ENCODE data around the gene EIF2B2.

The EIF2B2 gene

DNA sequence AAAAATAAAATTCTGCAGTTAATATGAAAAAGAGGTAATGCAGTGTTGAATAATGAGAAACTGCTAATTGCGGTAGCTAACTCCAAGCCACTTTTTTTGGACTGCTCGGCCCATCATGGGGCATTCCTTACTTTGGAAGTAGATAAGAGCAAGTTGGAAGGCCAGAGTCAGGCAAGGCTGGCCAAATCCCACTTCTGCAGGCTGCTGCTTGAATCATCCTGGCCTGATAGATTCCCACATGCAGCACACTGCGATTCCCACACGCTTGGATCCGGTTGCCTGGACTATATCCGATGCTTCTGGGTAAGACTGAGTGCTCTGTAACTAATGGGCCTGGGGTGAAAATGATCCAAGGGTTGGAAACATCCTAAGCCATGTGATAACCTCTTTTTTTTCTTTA, 10.6 kb downstream of the EIF2B2 start:
- no peak for TF ChIP-seq JUND (IDR thresholded peaks at IDR 0.05; ENCODE audit: low read depth)
- in situ Hi-C loops (cut with HindIII; ENCODE audit: low pct_unique_long_range_greater_than_20kb, low sequenced_read_pairs): no loop called here
- DNase-seq (ENCODE audit: low read depth in 1 of 2, low spot score in 1 of 2): no peak

- in situ Hi-C loops (cut with HindIII; ENCODE audit: low pct_unique_long_range_greater_than_20kb, low sequenced_read_pairs): no loop called here
- no peak for DNase-seq (ENCODE audit: low read depth in 1 of 2, low spot score in 1 of 2)
- TF ChIP-seq JUND (IDR thresholded peaks at IDR 0.05; ENCODE audit: low read depth): no peak
These were observed 12.8 kb downstream of the EIF2B2 start for GRCh38 chr14:75015496-75015895.

GRCh38 chr14:75016815-75017214, 14.1 kb downstream of the EIF2B2 start:
- no peak for DNase-seq (ENCODE audit: low read depth in 1 of 2, low spot score in 1 of 2)
- in situ Hi-C loops (cut with HindIII; ENCODE audit: low pct_unique_long_range_greater_than_20kb, low sequenced_read_pairs): no loop called here
- no peak for TF ChIP-seq JUND (IDR thresholded peaks at IDR 0.05; ENCODE audit: low read depth)

GRCh38 chr14:75018694-75019093, 16.0 kb downstream of the EIF2B2 start:
- in situ Hi-C loops (cut with HindIII; ENCODE audit: low pct_unique_long_range_greater_than_20kb, low sequenced_read_pairs): no loop called here
- TF ChIP-seq JUND (IDR thresholded peaks at IDR 0.05; ENCODE audit: low read depth): no peak

DNA sequence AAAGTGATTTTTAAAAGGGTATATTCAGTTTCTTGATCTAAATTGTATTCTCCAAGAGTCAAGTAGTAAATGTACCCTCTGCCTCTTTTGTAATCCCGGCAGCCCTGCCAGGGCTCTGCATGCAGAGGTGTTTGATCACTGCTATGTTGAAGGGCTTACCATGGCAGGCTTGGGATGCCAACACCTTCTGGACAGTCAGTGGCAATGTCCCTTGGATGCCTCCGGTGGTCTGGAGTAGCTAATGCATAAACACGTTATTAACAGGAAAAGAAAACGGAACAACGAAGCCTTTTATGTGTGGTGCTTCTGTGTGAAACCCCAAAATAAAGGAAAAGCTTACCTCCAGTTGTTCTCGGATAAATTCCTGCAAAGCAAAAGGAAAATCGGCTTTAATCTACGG, 19.9 kb downstream of the EIF2B2 start:
- peak in 1 of 2 experiments; percentile 47 for DNase-seq (ENCODE audit: low read depth in 1 of 2, low spot score in 1 of 2)
- no peak for TF ChIP-seq JUND (IDR thresholded peaks at IDR 0.05; ENCODE audit: low read depth)
- in situ Hi-C loops (cut with HindIII; ENCODE audit: low pct_unique_long_range_greater_than_20kb, low sequenced_read_pairs): no loop called here

More at GRCh38 chr14:75018694-75019093, 16.0 kb downstream of the EIF2B2 start:
- no peak for DNase-seq (ENCODE audit: low read depth in 1 of 2, low spot score in 1 of 2)

- no peak for TF ChIP-seq JUND (IDR thresholded peaks at IDR 0.05; ENCODE audit: low read depth)
- no peak for DNase-seq (ENCODE audit: low read depth in 1 of 2, low spot score in 1 of 2)
- in situ Hi-C loops (cut with HindIII; ENCODE audit: low pct_unique_long_range_greater_than_20kb, low sequenced_read_pairs): no loop called here
These were observed 20.4 kb downstream of the EIF2B2 start for GRCh38 chr14:75023108-75023507.

- DNase-seq (ENCODE audit: low read depth in 1 of 2, low spot score in 1 of 2): no peak
- TF ChIP-seq JUND (IDR thresholded peaks at IDR 0.05; ENCODE audit: low read depth): no peak
- in situ Hi-C loops (cut with HindIII; ENCODE audit: low pct_unique_long_range_greater_than_20kb, low sequenced_read_pairs): no loop called here
These were observed 22.4 kb downstream of the EIF2B2 start for GRCh38 chr14:75025082-75025481.

DNA sequence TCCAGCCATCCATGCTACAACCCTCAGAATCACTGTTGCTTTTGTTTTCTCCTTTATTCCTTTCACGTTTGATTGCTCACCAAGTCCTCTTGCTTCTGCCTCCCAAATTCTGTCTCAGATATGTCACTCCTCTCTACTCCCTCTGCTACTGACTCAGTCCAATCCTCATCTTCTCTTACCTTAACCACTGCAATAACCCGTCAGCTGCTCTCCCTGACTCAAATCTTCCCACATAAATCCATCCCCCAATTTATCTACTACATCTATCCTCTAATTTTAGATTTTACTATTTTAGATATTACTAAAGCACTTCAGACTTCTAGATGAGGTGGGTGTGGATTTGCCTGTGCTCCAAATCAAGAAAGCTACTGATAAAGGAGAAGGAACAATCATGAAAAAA, 23.2 kb downstream of the EIF2B2 start:
- in situ Hi-C loops (cut with HindIII; ENCODE audit: low pct_unique_long_range_greater_than_20kb, low sequenced_read_pairs): no loop called here
- TF ChIP-seq JUND (IDR thresholded peaks at IDR 0.05; ENCODE audit: low read depth): no peak
- no peak for DNase-seq (ENCODE audit: low read depth in 1 of 2, low spot score in 1 of 2)

- DNase-seq (ENCODE audit: low read depth in 1 of 2, low spot score in 1 of 2): no peak
- in situ Hi-C loops (cut with HindIII; ENCODE audit: low pct_unique_long_range_greater_than_20kb, low sequenced_read_pairs): no loop called here
- TF ChIP-seq JUND (IDR thresholded peaks at IDR 0.05; ENCODE audit: low read depth): no peak
These were observed 27.4 kb downstream of the EIF2B2 start for GRCh38 chr14:75030147-75030546.

DNA sequence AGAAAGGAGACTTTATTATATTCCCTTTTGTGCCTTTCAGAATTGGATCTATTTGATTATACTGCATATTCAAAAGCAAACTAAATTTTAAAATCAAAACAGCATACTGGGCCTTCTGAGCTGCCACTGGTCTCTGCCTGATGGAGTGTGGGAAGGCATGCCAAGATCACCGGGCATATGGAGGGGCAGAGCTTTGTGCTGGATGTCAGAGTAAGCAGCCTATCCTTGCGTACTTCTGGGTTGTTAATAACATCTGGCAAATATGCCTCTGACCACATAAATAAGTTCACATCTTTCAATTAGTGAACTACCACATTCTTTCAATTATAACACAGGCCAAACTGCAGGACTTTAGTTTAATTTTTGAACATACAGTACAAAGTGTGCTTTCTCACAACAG, 30.2 kb downstream of the EIF2B2 start:
- in situ Hi-C loops (cut with HindIII; ENCODE audit: low pct_unique_long_range_greater_than_20kb, low sequenced_read_pairs): no loop called here
- no peak for DNase-seq (ENCODE audit: low read depth in 1 of 2, low spot score in 1 of 2)
- no peak for TF ChIP-seq JUND (IDR thresholded peaks at IDR 0.05; ENCODE audit: low read depth)

DNA sequence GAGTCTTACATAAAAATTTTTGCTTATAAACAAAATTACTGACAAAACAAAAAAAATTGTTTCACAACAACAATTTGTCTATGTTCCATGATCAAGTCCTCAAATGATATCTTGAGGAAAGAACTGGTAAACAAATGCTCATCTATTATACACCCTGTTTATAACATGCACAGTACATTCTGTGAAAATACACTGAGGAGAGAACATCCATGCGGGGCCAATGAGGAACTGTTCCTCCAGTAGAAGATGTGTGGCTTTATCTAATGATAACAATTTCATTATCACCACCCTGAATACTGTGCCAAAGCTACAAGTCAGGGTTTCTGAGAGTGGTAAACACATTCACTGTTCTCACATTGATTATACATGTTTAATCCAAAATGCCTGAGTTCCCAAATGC, 37.8 kb downstream of the EIF2B2 start:
- in situ Hi-C loops (cut with HindIII; ENCODE audit: low pct_unique_long_range_greater_than_20kb, low sequenced_read_pairs): no loop called here
- DNase-seq (ENCODE audit: low read depth in 1 of 2, low spot score in 1 of 2): no peak
- no peak for TF ChIP-seq JUND (IDR thresholded peaks at IDR 0.05; ENCODE audit: low read depth)

DNA sequence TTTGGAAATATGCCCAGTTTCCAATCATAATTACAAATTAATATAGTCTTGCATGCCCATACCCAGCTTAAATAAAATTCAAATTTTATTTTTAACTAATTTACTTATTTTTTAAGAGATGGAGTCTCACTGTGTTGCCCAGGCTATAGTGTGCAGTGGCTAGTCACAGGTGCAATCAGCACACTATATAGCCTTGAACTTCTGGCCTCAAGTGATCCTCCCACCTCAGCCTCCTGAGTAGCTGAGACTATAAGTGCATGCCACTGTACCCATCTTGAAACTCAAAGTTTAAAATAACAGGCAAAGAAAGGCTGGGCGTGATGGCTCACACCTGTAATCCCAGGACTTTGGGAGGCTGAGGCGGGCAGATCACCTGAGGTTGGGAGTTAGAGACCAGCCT, 38.2 kb downstream of the EIF2B2 start:
- in situ Hi-C loops (cut with HindIII; ENCODE audit: low pct_unique_long_range_greater_than_20kb, low sequenced_read_pairs): no loop called here
- no peak for TF ChIP-seq JUND (IDR thresholded peaks at IDR 0.05; ENCODE audit: low read depth)
- DNase-seq (ENCODE audit: low read depth in 1 of 2, low spot score in 1 of 2): no peak

- in situ Hi-C loops (cut with HindIII; ENCODE audit: low pct_unique_long_range_greater_than_20kb, low sequenced_read_pairs): no loop called here
- no peak for TF ChIP-seq JUND (IDR thresholded peaks at IDR 0.05; ENCODE audit: low read depth)
- DNase-seq (ENCODE audit: low read depth in 1 of 2, low spot score in 1 of 2): peak in 1 of 2 experiments; percentile 19
These were observed 38.9 kb downstream of the EIF2B2 start for GRCh38 chr14:75041613-75042012.

GRCh38 chr14:75042035-75042434, 39.3 kb downstream of the EIF2B2 start:
- no peak for DNase-seq (ENCODE audit: low read depth in 1 of 2, low spot score in 1 of 2)
- no peak for TF ChIP-seq JUND (IDR thresholded peaks at IDR 0.05; ENCODE audit: low read depth)
- in situ Hi-C loops (cut with HindIII; ENCODE audit: low pct_unique_long_range_greater_than_20kb, low sequenced_read_pairs): no loop called here
